ENCODE data around the gene PTPRU.
"Not testable (repeated sequence)": the region's sequence is repeated elsewhere in the genome, so short reads cannot be mapped to it uniquely, and the experiment has no call there.

Gene PTPRU

DNA sequence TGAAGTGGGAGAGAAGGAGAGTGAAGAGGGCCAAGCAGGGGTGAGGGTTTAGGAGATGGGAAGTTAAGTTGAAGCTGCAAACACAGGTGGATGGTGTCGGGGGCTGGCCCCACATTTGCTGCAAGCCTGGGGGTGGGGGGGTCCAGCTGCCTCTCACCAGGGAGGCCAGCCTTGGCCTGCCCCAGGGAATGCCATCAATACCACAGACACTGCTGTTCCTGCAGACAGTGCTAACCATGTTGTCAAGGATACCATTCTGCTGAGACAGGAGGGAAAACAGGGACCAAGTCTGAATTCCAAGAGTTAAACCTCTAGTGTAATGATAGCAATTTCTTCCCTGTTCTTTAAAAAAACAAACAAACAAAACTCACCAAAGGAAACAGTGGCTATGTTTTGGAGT is 13.6 kb upstream of the PTPRU start:
- DNase-seq, result no peak

DNA sequence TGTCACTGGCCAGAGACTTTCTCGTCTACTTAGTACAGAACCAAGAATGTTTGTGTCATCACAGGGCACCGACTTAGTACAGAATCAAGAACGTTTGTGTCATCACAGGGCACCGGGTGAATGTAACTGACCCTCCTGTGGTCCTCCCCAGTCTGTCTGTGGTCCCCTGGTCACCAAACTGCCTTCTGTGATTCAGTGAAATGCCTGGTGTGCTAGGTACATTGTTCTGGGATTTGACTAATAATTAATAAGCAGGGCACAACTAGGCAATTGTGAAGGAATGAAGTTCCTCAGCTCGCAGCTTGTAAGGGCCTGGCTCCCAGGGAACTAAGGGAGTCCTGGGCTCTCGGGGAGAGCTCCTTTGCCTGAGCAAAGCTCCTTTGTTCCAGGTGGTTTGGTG is 12.8 kb upstream of the PTPRU start:
- DNase-seq, result no peak

DNA sequence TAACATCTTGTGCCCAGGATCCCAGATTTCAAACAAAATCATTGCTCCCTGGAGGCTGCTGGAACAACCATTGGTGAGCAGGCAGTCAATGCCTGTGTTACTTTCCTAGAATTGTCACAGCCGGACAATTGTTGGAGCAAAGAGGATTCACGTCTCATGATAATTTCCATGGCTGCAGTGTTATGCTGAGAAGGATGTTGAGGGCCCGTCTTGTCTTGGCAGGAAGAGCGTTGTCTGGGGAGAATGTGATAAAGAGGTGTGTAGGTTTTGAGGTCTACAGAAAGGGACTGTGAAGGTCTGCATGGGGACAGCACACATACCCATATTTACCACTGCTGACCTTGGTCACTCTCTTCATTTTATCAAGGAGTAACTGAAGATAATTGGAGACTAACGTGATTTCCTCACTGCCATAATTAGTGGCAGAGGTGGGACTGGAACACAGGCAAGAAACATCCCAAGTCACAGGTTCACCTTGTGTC is 11.9 kb upstream of the PTPRU start:
- no peak for DNase-seq

DNA sequence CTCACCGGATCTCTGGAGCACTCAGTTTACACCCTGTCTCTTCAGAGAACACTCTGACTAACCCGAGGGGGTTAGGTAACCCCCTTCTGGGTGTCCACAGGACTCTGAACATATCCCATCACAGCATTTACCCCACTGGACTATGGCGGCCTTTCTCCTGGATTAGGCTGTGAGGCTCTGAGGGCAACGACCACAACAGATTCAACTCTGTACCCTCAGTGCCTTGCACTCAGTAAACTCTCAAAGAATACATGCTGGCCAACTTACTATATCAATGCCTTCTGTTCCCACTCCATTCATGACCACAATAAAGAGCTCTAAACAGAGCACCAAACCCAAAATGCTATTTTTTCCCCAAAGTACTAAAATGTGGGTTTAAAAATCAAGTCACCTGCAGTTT is 11.0 kb upstream of the PTPRU start:
- no peak for DNase-seq

DNA sequence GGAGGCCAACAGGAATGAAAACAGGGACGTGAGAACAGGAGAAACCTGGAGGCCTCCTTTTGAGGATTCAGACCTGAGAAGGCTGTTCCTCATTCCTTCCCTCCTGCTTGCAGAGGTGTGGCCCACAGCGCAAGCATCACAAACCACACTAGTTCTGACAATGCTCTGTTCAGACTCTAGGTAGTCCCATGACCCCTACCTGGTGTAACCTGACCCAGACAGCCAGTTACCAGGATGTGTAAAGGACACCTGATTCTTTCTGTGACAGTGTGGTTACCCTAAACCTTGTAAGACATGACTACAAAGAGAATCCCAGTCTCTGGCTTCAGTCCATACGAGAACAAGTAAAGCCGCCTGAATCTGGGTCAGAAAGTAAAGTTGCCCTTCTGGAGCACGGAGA is 8.8 kb upstream of the PTPRU start:
- DNase-seq, result no peak

DNA sequence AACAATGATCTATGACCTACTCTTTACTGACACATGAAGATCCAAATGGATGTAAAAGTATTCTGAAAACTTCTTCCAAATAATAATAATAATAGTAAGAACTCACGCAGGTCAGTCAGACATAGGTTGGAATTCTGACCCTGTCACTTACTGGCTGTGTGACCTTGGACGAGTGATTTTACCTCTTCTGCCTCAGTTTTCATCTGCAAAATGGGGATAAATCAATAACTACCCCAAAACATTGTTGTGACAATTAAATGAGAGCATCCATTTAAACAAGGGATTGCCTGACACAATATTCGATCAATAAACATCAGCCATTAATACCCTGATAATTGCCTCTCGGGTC is 6.1 kb upstream of the PTPRU start:
- no peak for DNase-seq

DNA sequence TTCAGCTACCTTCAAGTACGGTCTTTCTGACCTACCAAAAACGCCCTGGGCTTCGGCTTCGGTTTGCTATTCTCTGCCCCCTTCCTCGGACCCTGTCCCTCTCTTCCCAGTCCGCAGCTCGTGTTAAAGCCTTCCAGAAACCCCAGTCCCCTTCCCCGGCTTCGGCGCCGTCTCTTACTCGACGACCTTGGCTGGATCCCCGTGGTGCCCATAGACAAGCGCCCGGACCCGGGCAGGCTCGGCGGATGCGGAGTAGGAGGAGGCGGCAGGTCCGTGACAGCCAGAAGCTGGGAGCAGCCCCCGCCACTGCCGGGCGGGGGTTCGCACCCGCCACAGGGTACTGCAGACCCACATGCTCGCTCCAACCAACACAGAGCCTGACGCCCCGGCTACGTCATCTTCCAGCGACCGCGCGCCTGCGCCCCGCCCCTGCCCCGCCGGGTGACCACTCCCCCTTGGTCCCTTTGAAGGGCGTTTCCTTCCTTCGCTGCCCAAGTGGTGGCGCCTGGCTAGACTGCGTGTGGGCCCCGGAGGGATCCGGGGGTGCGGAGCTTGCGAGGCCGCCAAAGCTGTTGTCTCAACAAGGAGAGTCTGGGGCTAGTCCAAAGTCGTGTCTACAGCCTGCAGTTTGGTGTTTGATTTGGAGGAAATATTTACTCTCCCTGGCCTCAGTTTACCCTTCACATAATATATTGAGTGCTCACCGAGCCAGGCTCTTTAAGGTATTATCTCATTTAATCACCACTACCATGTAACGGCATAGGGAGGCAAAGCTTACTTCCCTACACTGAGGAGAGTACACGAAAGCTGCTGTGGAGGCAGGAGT is 5.6 kb upstream of the PTPRU start, which contains the start of gene MECR:
Gene MECR, minus strand, starts transcription at position 382 of the 826 bp plus-strand sequence. Its CDS starts 28 bp downstream, at position 354.
- DNase-seq, result peak; percentile 95

DNA sequence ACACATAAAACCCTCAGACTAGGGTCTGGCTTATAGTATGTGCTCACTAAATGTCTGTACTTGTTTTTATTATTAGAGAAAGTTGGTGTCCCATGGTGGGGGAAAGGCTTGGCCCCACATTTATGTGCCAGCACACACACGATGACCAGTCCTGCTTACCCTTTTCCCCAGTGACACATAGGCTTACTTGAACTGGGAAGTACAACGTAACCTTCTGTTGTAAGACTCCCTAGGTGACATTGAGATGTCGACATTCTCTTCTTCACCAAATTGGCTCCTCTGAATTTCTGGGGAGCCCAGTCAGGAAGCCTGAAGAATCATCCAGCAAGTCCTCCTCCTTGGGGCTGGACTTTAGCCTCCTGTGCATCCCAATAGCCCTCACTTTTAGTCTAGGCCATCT is 3.9 kb upstream of the PTPRU start:
- DNase-seq, result no peak

DNA sequence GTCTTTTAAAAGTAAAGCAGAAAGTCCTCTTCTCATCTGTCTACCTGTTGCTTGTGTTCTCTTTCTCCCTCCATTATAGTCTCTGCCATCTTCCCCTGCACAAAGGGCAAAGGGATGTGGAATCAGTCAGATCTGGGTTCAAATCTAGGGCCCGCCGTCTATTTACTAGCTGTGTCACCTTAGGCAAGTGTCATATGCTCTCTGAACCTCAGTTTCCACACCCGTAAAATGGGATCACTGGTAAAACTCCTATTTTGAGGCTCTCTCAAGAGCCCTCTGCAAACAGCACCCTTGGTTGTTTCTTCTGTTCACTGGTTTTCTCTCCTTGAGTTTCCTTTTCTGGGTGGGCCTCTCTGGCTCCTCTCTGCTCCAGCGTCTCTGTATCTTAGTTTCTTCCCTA is 2.6 kb upstream of the PTPRU start:
- DNase-seq, result no peak

DNA sequence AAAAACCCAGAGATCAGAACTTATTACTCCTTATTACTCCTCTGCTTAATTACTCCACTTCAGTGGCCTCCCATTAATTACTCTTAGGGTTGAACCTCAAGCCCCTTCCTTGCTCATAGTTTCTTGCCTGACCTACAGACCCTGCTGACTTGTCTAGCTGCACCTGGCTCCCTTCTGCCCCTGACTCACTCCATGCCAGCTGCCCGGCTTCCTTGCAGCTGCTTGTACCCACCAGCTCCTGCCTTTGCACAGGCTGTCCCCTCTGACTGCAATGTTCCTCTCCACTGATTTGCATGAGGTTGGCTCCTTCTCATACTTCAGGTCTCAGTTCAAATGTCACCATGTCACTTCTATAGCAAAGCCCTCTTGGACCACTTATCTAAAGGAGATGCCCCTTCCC is 1.9 kb upstream of the PTPRU start:
- DNase-seq, result no peak

DNA sequence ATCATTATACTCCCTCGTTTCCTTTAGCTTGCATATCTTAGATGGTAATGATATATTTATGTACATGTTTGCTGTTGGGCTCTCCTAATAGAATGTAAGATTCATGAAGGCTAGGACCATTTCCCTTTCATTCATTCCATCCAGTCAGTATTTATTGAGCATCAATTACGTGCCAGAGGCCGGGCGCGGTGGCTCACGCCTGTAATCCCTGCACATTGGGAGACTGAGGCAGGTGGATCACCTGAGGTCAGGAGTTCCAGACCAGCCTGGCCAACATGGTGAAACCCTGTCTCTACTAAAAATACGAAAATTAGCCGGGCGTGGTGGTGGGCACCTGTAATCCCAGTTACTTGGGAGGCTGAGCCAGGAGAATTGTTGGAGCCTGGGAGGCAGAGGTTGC is 1.4 kb upstream of the PTPRU start:
- not testable (repeated sequence) for DNase-seq

DNA sequence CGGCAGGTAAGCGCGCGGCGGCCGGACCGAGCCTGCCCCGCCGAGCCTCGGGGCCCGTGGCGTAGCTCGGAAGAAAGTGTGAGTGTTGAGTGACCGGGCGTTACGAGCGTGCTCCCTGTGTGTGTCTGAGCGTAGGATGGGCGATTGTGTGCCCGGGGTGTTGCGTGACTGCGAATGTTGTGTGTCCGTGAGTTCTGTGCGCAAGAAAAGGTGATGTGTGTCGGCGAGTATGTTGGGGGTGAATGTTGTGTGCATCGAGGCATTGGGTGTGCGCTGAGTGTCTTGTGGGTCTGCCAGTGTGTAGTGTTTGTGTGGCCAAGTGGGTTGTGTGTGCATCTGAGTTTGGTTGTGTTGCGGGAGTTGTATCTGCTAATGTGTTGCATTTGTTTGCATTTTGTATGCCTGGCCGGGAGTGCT is 398 bp downstream of the PTPRU start:
- no peak for DNase-seq

DNA sequence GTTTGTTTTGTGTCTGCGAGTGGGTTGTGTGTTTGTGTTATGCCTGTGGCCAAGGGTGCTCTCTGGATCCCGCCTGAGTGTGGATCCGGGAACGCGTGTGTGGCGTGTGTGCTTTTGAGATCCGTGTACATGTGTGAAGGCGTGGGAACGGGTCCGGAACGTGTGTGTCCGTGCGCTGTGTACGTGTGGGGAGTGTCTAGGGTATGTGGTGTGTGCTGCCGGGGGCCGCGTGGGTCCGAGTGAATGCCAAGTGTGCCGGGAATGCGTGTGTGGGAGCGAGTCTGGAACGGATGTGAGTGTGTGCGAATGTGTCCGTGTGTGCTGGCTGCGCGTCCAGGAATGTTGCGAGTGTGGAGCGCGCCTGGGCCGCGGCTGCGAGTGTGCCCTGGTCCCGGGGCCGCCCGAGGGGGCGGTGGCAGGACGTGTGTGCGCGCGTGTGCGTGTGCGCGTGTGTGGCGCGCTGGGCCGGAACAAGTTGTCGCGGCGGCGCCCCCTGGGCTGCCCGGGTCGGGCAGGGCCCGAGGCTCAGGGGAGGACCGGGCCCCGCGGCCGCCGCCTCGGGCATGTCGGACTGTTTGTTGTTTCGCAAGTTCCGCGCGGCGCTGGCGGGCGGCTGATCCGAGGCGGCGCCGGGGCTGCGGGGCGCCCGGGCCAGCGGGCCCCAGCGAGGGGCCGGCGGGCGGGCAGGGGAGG is 953 bp downstream of the PTPRU start:
- peak; percentile 40 for DNase-seq

DNA sequence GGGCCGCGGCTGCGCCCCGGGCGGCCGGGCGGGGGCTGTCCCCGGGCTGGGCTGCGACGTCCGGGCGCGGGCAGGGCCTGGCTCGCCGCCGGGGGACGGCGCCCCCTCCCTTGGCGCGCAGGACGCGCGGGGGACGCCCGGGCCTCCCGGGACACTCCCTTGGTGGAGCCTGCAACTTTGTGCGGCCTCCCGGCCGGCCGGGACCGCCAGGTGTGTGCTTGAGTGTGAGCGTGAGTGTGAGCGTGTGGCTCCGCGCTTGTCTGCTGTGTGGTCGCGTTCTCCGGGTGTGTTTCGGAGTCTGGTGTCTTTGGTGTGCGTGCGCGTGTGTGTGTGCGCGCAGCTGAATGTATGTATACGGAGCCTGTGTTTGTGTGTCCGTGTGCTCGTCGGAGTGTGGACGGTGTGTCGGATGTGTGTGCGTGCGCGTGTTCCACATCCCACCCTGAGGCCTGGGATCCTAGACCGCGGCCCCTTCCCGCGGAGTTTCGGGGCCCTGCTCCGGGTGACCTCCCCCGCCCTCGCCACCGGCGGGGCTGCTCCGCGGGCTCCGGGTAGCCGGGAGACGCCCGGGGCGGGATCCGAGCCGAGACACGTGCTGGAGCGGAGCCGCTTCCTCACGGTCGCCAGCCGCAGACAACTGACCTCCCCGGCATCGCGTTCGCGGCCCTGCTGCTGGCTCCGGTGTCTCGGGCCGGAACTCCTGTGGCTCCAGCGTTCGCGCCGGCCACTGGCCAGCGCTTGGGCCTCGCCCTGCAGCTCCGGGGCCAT is 1.7 kb downstream of the PTPRU start:
- DNase-seq, result peak; percentile 20

DNA sequence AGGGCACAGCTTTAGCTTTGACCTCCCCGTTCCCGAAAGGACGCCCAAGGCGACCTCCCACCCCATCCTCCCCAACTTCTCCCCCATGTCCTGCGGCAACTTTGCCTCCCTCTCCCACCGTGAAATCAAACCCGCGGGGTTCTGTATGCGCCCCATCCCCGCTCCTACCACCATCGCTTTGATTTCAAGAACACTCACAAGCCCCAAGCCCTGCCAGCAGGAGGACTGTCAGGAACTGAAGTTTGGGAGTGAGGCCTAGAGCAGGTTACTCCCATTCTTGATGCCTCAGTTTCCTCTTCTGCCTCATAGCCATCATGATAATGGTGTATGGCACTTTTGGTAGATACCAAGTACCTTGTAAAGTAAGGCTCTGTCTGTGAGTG is 2.3 kb downstream of the PTPRU start:
- no peak for DNase-seq

DNA sequence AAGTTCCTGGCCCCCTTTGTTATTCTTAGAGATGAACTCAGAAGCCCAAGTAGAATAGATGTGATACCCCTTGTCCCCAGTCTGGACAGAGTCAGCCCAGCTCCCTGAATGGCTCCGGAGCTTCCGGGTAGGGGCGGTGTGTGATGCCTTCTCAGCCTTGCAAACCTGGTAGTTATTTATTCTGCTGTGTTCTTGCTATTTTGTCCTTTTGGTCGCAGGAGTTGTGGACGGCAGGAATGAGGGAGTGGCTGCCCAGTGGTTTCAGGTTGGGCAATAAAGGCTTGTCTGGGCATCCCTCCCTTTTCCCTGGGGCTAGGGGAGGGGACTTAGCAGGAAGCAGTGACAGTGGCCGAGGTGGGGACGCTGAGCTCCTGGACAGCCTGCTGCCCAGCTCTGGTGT is 2.8 kb downstream of the PTPRU start:
- DNase-seq, result no peak

DNA sequence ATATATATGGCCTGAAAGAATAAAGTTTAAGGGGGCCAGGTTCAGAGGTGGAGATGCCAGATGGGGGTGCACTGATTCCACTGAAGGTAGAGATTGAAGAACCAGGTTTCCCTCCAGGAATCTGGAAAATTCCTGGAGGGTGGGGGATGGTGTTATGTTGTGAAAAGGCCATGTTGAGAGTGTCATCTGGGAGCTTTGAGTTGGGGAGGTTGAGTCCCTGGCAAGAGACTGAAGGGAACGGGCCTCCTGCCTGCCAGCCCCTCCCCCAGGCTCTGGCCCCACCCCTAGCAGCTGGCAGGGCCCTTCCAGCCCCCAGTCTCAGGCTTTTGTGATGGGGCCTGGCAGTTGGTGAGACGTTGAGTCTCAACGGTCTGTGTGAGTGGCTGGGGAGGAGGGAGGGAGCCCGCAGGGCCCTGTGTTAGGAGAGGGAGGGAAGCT is 4.1 kb downstream of the PTPRU start:
- no peak for DNase-seq

DNA sequence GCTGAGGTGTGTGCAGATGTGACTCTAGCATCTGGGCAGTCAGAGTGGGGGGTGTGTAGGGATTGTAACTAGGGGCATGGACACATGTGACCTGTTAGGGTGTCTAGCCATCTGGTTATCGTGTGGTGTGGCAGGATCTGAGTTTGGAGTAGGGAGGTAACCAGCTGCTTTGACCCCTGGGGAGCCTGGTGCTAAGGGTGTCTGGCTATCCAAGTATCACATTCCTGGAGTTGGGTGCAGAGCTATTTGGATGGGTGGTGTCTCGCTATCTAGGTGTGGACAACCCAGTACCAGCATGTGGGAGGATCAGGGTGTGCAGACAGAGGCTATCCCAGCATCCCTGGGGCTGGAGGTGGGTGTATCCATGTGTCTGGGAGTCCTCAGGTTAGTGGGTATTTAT is 4.7 kb downstream of the PTPRU start:
- no peak for DNase-seq

DNA sequence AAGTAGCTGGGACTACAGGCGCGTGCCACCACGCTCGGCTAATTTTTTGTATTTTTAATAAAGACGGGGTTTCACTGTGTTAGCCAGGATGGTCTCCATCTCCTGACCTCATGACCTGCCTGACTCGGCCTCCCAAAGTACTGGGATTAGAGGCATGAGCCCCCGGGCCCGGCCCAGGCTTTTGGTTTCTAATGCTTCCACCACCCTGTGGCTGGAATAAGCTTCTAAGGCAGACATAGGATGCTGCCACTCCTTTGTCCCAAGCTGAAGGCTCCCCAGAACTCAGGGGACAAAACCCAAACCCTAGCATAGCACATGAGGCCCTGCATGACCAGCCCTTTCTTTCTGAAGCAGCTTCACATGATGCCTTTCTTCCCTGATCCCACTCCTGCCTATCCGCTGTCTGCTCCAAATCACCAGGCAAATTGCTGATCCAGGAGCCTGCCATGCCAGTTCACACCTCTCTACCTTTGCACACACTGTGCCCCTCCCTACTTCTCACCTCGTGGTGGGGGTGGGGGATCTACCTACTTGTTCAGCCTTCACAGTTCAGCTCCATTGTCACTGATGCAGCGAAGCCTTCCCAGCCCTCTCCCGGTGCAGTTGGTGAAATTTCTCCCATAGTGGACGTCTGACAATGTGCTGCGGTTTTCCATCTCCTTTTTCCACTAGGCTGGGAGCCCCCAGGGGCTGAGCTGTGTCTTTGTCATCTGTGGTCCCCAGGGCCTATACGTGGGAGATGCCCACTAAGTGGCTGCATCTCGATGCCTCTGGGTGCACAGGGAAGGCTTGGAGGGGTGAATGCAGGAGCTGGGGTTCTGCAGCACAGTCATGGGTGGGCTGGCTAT is 6.9 kb downstream of the PTPRU start:
- no peak for DNase-seq

DNA sequence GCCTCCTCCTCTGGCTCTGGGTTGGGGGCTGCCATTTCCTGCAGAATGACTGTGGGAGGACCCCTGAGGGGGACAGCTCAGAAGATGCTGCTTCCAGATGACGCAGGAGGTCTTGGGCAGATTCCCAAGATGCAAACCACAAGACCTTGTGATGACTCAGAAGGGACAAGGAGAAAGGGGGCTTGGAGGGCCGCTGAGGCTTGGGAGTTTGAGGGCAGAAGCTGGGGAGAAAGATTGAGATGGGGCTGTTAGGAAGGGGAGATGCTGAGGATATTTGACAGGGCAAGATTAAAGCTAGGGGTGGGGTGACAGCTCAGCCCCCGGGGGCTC is 7.5 kb downstream of the PTPRU start:
- no peak for DNase-seq

DNA sequence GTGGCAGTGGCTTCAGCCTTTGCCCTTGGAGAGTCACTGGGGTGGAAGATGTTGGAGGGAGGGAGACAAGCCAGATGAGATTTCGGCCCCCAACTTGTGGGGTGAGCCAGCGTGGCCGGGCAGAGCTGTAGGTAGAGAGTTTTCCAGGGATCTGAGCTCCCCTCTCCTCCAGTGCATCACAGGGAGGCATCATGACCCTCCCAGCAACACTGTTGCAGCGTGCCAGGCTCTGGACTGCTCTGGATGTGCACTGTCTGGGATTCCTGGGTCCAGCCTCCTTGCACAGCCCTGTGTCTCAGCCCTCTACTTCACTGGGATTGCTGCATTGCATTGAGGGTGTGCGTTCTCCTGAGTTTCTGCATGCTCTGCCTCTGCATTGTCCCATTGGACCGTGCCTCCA is 8.9 kb downstream of the PTPRU start:
- DNase-seq, result no peak

DNA sequence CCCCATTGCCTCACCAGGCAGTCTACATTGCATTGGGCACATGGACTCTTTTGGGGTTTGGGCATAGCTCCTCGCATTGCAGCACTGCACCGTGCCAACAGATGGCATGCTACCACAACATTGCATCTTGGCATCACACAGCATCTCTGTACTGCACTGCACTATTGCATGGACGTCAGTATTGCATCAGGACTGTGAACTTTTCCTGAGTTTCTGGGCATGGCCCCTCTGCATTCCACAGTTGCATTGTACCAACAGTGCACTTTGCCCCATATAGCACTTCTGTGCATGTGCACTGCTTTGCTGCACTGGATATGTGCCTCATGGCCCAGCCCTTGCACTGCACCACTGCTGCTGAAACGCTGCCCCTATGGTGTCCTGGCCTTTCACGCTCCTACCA is 9.6 kb downstream of the PTPRU start:
- DNase-seq, result no peak

DNA sequence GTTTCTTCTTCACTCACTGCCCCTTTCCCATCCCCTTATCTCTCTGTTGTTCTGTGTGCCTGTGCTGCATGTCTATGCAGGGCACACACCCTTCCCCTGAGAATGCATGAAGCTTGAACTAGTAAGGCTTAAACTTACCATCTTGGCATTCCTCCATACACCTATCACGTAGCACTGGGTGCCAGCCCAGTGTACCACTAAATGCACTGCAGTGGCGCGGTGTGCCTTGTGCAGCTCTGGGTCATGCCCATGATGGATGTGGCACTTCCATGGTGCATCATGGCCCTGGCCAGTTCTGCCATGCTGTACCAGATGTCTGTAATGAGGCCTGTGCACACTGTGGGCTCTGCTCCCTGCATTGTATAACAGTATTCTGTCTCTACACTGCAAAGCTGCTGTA is 10.7 kb downstream of the PTPRU start:
- DNase-seq, result no peak

Measured in suppressor macrophage treated with lipopolysaccharide for 4 hours (primary cell).